Sigmoid colon (tissue), 7 donors: ENCODE data around the gene SH3GL2. TPM values are rescaled to one million over a fixed set of nuclear protein-coding genes. Genes with fewer than 3 reads are reported as not detected.

Experiments used
- DNase-seq: peaks from one replicate; pipeline ENCODE4 v3.0.0-alpha.2; 2019
- H3K27ac ChIP-seq, 4 donors: fragments of 200-600 bp; sonication (generic); one replicate each; pipeline ENCODE4 v1.5.1; 2016 to 2019; ENCODE audit warnings: mild to moderate bottlenecking in 1 of 4
- H3K27me3 ChIP-seq, 3 donors: fragments of 200-600 bp; sonication (generic); one replicate each; pipeline ENCODE4 v1.5.1; 2019; ENCODE audit warnings: mild to moderate bottlenecking in 1 of 3
- H3K36me3 ChIP-seq, 4 donors: fragments of 200-600 bp; sonication (generic); one replicate each; pipeline ENCODE4 v1.5.1; 2016 to 2019
- H3K4me1 ChIP-seq, 4 donors: fragments of 200-600 bp; sonication (generic); one replicate each; pipeline ENCODE4 v1.5.1; 2017 to 2019
- H3K4me3 ChIP-seq, 4 donors: fragments of 200-600 bp; sonication (generic); one replicate each; pipeline ENCODE4 v1.5.1; 2017 to 2019; ENCODE audit warnings: mild to moderate bottlenecking in 2 of 4, moderate library complexity in 1 of 4
- H3K9me3 ChIP-seq, 4 donors: fragments of 200-600 bp in 3 of 4; sonication (generic) in 3 of 4; one replicate each; pipeline versions ENCODE4 v1.5.1 to v1.6.1; 2013 to 2019
- EP300 ChIP-seq, 4 donors: sonication (generic); formaldehyde crosslinking; IDR thresholded peaks; one replicate each; pipeline ENCODE4 v1.6.1; 2017; ENCODE audit warnings: antibody characterized with exemption in 4 of 4
- POLR2A ChIP-seq, 2 donors: fragments of 450-650 bp; IDR thresholded peaks; one replicate each; pipeline ENCODE4 v1.6.1; 2016; ENCODE audit warnings: antibody characterized with exemption in 2 of 2, mild to moderate bottlenecking in 2 of 2, moderate library complexity in 2 of 2
- POLR2AphosphoS5 ChIP-seq, 4 donors: sonication (generic); formaldehyde crosslinking; IDR thresholded peaks; one replicate each; pipeline ENCODE4 v1.6.1; 2017; ENCODE audit warnings: antibody characterized with exemption in 4 of 4
- WGBS, 2 donors: extraction: QIAGEN DNeasy Blood & Tissue Kit; methylation state at CpG; one replicate each; pipeline ENCODE4 v1.1.7; 2013; 5-methylcytosine and 5-hydroxymethylcytosine counted together
- intact Hi-C: fragments of 100-400 bp; cut with DNase I; formaldehyde crosslinking; loops from one replicate; pipeline ENCODE4 v1.15.1; 2023
- polyA plus RNA-seq, 3 donors: library from polyadenylated mRNA; stranded (reverse); fragments of 200-250 nt; gene quantifications; one replicate each; pipeline ENCODE4 v1.2.3, GENCODE V29; 2013
- total RNA-seq, 4 donors: library from RNA; depleted of rRNA; stranded (reverse); fragments of >200 nt; gene quantifications; one replicate each; pipeline ENCODE4 v1.1.0, GENCODE V29; 2016
- TF ChIP-seq, protein P1 (sequence below), 4 experiments: fragments of 450-650 bp in 3 of 4; fragments of 200-600 bp in 1 of 4; IDR thresholded peaks; one replicate each; pipeline ENCODE4 v1.5.1; 2016 to 2019; ENCODE audit warnings: antibody characterized with exemption in 4 of 4, mild to moderate bottlenecking in 3 of 4, moderate library complexity in 2 of 4
- donor health status: healthy with polysubstance abuse.
- donor health status: Bipolar disorder and iron deficiency.
- donor health status: healthy.

The SH3GL2 gene
- total and polyA plus RNA-seq, 7 donors, result 0.23 to 0.82 (median 0.68) TPM

GRCh38 chr9:17824191-17824590, 245.3 kb downstream of the SH3GL2 start:
- TF ChIP-seq EP300 (IDR thresholded peaks at IDR 0.05) (no peak), POLR2AphosphoS5 (IDR thresholded peaks at IDR 0.05) (no peak), POLR2A (IDR thresholded peaks at IDR 0.05) (no peak)
- TF ChIP-seq, protein P1, sequence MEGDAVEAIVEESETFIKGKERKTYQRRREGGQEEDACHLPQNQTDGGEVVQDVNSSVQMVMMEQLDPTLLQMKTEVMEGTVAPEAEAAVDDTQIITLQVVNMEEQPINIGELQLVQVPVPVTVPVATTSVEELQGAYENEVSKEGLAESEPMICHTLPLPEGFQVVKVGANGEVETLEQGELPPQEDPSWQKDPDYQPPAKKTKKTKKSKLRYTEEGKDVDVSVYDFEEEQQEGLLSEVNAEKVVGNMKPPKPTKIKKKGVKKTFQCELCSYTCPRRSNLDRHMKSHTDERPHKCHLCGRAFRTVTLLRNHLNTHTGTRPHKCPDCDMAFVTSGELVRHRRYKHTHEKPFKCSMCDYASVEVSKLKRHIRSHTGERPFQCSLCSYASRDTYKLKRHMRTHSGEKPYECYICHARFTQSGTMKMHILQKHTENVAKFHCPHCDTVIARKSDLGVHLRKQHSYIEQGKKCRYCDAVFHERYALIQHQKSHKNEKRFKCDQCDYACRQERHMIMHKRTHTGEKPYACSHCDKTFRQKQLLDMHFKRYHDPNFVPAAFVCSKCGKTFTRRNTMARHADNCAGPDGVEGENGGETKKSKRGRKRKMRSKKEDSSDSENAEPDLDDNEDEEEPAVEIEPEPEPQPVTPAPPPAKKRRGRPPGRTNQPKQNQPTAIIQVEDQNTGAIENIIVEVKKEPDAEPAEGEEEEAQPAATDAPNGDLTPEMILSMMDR (IDR thresholded peaks at IDR 0.05), result no peak
- peak overlapping the region in 1 of 4 donors; percentile 46 for H3K27ac ChIP-seq
- no peaks in the 10 kb centered on the region for H3K27me3 ChIP-seq
- no peaks in the 10 kb centered on the region for H3K9me3 ChIP-seq
- H3K4me1 ChIP-seq, result peaks cover 0 to 15% (median 12%) of the 10 kb centered on the region in 4 donors
- intact Hi-C loops, result no loop called here
- DNase-seq, result no peak
- H3K36me3 ChIP-seq, result no peaks in the 10 kb centered on the region
- no peak overlapping the region for H3K4me3 ChIP-seq
- 18 to 20% methylated on average over 1 of the region's 1 CpG for WGBS, 2 donors

DNA sequence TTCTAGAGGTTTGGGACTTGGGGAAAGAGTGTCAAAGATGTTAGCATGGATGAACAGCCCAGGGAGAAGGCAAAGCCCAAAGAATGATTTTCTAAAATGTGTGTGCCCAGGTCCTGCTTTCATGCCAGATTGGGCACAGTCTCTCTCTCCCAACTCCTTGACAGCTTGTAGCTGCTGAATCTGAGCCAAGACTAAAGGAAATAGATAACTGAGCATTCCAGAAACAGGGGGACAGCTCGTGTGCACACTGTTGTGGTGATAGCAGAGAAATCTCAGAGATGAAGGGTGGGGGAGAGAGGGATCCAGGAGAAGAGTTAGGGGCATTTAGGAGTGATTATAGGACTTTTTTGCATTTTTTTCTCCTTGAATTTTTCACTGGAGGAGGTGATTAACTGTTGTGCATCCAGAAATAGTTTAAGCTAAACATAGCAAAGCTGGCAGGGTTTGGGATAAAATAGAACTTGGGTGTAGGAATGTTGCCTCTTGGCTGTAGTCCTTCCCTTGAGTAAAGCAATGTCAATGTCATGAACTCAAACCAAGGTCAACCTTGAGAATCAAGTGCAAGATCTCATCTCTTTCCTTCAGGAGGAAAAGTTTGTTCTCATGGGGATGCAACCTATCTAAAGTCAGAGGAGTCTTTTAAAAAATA, 245.9 kb downstream of the SH3GL2 start:
- intact Hi-C loops, result no loop called here
- Histone ChIP-seq H3K4me1 (peaks cover 0 to 15% (median 12%) of the 10 kb centered on the region in 4 donors), H3K27me3 (no peaks in the 10 kb centered on the region), H3K27ac (peak overlapping the region in 1 of 4 donors; percentile 46), H3K9me3 (no peaks in the 10 kb centered on the region), H3K36me3 (no peaks in the 10 kb centered on the region), H3K4me3 (no peak overlapping the region)
- 20 to 21% methylated on average over 1 of the region's 1 CpG for WGBS, 2 donors
- DNase-seq, result no peak
- TF ChIP-seq POLR2AphosphoS5 (IDR thresholded peaks at IDR 0.05), result no peak
- TF ChIP-seq POLR2A (IDR thresholded peaks at IDR 0.05), result no peak
- no peak for TF ChIP-seq EP300 (IDR thresholded peaks at IDR 0.05)
- TF ChIP-seq, protein P1 (IDR thresholded peaks at IDR 0.05), result no peak

DNA sequence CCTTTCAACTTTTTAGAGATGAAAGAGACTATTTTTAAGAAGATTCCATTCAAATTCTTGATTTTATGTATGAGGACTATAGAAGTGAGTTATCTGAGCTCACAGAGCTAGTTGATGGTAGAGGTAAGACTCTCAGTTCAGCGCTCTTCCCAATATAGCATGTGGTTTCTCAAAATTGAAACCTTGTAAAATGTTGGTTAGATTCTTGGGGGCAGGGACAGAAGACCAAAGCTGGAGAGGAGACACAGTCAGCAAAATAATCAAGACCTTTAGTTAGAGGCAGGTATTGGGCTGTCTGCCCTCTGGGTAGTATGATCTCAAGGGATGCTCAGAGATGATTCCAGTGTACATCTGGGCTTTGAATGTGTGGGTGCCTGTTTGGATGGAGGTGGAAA, 246.4 kb downstream of the SH3GL2 start:
- Histone ChIP-seq H3K27me3 (no peaks in the 10 kb centered on the region), H3K4me3 (no peak overlapping the region), H3K27ac (peak overlapping the region in 1 of 4 donors; percentile 46), H3K36me3 (no peaks in the 10 kb centered on the region), H3K9me3 (no peaks in the 10 kb centered on the region), H3K4me1 (peaks cover 0 to 15% (median 12%) of the 10 kb centered on the region in 4 donors)
- no peak for DNase-seq
- 94 to 96% methylated on average over 1 of the region's 1 CpG for WGBS, 2 donors
- TF ChIP-seq POLR2A (IDR thresholded peaks at IDR 0.05) (no peak), POLR2AphosphoS5 (IDR thresholded peaks at IDR 0.05) (no peak), EP300 (IDR thresholded peaks at IDR 0.05) (no peak)
- TF ChIP-seq, protein P1 (IDR thresholded peaks at IDR 0.05), result no peak
- intact Hi-C loops, result no loop called here

DNA sequence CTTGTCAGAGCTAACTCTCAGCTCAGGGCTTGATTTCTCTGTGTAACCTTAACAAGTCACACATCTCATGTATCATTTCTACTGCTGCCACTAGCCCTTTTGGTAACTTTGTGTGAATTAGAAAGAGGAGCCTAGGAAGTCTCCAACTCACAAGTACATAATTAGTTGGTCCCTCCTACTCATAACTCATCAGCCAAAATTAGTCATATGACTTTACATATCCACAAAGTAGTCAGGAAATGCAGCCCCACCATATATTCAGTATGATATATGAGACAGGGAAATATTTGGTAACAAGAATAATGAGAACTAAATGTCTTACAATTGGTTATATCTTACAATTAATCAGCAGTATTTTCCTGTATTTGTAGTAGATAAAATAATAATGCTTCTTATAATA, 250.2 kb downstream of the SH3GL2 start:
- Histone ChIP-seq H3K27me3 (no peaks in the 10 kb centered on the region), H3K36me3 (no peaks in the 10 kb centered on the region), H3K4me1 (peaks cover 0 to 14% (median 11%) of the 10 kb centered on the region in 4 donors), H3K4me3 (no peak overlapping the region), H3K9me3 (no peaks in the 10 kb centered on the region), H3K27ac (no peak overlapping the region)
- intact Hi-C loops, result no loop called here
- no peak for DNase-seq
- TF ChIP-seq EP300 (IDR thresholded peaks at IDR 0.05), result no peak
- TF ChIP-seq, protein P1 (IDR thresholded peaks at IDR 0.05), result no peak
- TF ChIP-seq POLR2A (IDR thresholded peaks at IDR 0.05), result no peak
- TF ChIP-seq POLR2AphosphoS5 (IDR thresholded peaks at IDR 0.05), result no peak
